Fibroblast of the aortic adventitia (primary cell): ENCODE results near the gene LYL1. TPM values are rescaled to one million over a fixed set of nuclear protein-coding genes. Genes with fewer than 3 reads are reported as not detected.

Experiments used
- DNase-seq: peaks from one replicate; pipeline ENCODE4 v3.0.0-alpha.2; 2010; ENCODE audit warnings: low read depth
- H3K4me3 ChIP-seq: 2 replicates; pipeline ENCODE4 v1.5.1; 2011; ENCODE audit warnings: low read depth, mild to moderate bottlenecking, control low read depth, low read length, moderate library complexity
- total RNA-seq: library from RNA; depleted of rRNA; stranded (reverse); fragments of >200 nt; gene quantifications from 2 replicates; pipeline ENCODE4 v1.2.3, GENCODE V29; 2012; ENCODE audit warnings: low replicate concordance
- TF ChIP-seq, protein P1 (sequence below): IDR thresholded peaks from 2 replicates; pipeline ENCODE4 v1.5.1; 2011; ENCODE audit warnings: mild to moderate bottlenecking, low read length, control low read depth, inconsistent platforms; ENCODE audit not compliant: insufficient read depth

The LYL1 gene
- total RNA-seq, 1 donor = 0.63 TPM

DNA sequence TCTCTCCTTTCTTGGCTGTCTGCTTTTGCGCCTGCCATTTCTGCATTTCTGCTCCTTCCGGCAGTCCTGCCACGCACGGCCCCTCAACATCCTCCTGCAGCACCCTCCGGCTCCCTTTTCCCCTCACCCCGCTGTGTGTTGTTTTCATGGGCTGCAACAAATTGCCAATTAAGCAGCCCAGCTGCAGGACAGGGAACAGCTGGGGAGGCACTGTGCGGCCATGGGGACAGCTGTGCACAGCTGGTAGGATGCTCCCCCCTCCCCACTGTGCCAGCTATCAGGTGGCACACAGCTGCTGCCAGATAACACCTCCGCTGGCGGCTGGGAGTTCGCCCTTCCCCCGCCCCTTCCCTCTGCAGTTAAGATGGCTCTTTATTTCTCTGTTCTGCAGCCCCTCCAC lies 25.4 kb downstream of the LYL1 start:
- no peak for DNase-seq
- TF ChIP-seq, protein P1, sequence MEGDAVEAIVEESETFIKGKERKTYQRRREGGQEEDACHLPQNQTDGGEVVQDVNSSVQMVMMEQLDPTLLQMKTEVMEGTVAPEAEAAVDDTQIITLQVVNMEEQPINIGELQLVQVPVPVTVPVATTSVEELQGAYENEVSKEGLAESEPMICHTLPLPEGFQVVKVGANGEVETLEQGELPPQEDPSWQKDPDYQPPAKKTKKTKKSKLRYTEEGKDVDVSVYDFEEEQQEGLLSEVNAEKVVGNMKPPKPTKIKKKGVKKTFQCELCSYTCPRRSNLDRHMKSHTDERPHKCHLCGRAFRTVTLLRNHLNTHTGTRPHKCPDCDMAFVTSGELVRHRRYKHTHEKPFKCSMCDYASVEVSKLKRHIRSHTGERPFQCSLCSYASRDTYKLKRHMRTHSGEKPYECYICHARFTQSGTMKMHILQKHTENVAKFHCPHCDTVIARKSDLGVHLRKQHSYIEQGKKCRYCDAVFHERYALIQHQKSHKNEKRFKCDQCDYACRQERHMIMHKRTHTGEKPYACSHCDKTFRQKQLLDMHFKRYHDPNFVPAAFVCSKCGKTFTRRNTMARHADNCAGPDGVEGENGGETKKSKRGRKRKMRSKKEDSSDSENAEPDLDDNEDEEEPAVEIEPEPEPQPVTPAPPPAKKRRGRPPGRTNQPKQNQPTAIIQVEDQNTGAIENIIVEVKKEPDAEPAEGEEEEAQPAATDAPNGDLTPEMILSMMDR = no peak
- H3K4me3 ChIP-seq = no peak overlapping the region

DNA sequence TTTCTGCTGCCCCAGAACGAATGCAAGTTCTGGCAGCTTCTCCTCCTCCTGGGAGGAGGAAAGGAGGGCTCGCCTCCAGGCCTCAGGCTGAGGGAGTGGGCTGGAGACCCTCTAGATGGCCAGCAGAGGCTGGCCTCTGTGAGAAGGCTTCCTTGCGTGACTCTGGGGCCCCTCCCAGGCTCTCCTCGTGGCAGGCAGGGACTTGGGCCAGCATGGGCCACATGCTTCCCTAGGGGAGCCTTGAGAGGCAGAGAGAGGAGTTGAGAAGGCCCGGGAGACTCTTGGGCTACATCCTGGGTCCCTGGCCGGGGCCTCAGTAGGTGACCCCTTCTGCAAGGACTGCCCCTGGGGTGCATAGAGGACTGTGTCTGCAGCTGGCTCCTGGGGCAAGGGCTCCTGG lies 25.9 kb downstream of the LYL1 start:
- H3K4me3 ChIP-seq = no peak overlapping the region
- no peak for DNase-seq
- TF ChIP-seq, protein P1 = no peak

DNA sequence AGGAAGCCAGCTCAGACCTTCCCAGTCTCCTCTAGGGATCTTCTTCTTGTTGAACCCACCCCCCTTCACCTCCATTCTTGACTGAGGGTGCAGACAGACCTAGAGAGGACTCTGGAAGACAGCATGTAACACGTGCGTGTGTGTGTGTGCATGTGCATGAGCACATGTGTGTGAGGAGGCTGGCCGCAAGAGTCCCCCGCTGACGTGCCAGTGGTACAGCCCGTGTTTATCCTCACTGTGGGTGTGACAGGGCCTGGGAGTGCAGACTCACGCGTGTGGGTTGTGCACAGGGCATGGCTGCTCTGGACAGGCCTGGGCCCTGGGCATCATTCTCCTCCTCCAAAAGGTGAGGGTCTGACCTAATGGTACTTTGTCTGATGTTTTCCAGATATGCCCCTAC lies 26.3 kb downstream of the LYL1 start:
- TF ChIP-seq, protein P1 = no peak
- no peak overlapping the region for H3K4me3 ChIP-seq
- no peak for DNase-seq

DNA sequence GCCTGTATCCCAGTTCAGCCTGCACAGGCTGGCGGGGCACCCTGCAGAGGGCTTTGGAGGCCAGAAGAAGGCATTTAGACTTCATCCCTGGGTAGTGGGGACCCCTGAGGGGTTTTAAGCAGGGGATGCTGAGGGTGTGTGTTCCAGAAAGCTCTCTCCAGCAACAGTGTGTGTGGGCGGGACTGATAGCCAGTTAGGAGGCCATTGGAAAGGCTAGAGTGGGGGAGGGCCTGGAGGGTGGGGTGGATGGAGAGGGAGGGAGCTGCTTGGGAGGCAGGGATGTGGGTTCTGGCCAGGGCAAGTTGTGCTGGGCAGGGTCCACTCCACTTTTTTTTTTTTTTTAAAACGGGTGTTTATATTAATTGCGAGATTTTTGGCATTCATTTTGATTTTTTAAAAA lies 28.3 kb downstream of the LYL1 start:
- no peak overlapping the region for H3K4me3 ChIP-seq
- TF ChIP-seq, protein P1 = no peak
- no peak for DNase-seq

DNA sequence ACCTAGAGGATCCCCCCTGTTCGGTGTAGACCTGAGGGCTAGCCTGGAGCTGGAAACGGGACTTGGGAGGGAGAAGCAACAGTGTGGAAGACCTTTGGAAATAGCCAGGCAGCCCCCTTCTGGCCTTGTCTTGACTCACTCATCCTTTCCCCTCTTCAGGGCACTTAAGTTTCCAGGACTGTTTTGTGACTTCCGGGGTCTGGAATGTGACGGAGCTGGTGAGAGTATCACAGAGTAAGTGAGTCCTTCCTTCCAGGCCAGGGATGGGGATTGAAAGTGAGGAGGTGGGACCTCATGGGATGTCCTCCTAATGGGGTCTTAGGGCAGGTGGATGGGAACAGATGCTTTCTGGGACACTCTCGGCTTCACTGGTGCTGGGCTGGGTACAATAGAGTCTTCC lies 29.4 kb downstream of the LYL1 start:
- TF ChIP-seq, protein P1 = no peak
- no peak overlapping the region for H3K4me3 ChIP-seq
- DNase-seq = no peak

DNA sequence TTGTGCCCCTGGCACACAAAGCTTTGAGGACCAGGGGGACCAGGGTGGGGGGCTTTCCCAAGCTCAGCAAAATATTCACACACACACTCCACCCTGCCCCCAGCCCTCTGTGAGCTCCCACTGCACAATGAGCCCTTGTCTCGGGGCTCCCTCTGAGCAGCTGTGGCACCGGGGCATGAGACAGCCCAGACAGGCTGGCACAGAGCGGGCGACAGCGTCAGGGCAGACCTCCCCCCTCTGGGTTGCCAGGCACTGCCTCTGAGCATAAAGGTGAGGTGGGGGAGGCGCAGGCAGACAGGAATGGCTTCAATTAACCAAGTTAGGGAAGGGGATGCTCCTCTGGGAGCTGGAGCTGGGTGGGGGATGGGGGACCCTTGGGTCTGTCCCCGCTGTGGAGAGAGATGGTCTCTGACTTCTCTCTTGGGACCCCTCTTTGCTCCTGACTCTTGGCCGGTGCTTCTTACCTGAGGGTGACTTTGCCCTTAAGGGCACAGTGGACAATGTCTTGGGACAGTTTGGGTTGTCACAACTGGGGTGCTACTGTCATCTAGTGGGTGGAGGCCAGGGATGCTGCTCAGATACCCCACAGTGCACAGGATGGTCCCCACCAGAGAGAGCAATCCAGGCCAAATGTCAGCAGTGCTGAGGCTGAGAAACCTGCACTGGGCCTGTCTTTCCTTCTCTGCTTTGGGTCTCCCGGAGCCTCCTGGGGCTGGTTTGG lies 30.3 kb downstream of the LYL1 start:
- no peak for DNase-seq
- TF ChIP-seq, protein P1 = no peak
- no peak overlapping the region for H3K4me3 ChIP-seq
